Uterus (tissue), 4 donors: ENCODE data around the gene TLE1. TPM values are rescaled to one million over a fixed set of nuclear protein-coding genes. Genes with fewer than 3 reads are reported as not detected.

ENCODE experiments used
- DNase-seq, 2 donors: peaks; one replicate each; pipeline ENCODE4 v3.0.0-alpha.2; 2019 to 2020
- H3K27ac ChIP-seq, 2 donors: fragments of 200-600 bp; sonication (generic); 1 replicate in 1 of 2; 2 replicates in 1 of 2; pipeline ENCODE4 v1.5.1; 2016 to 2018
- H3K27me3 ChIP-seq, 2 donors: fragments of 200-600 bp; sonication (generic); one replicate each; pipeline ENCODE4 v1.5.1; 2018 to 2019; ENCODE audit warnings: control low read depth in 1 of 2
- H3K36me3 ChIP-seq, 2 donors: fragments of 200-600 bp; sonication (generic); one replicate each; pipeline ENCODE4 v1.5.1; 2019; ENCODE audit warnings: control low read depth in 1 of 2
- H3K4me1 ChIP-seq, 2 donors: fragments of 200-600 bp; sonication (generic); one replicate each; pipeline ENCODE4 v1.5.1; 2018 to 2019; ENCODE audit warnings: control low read depth in 1 of 2
- H3K4me3 ChIP-seq, 2 donors: fragments of 200-600 bp; sonication (generic); 1 replicate in 1 of 2; 2 replicates in 1 of 2; pipeline ENCODE4 v1.5.1; 2018 to 2019; ENCODE audit warnings: mild to moderate bottlenecking in 1 of 2
- H3K9me3 ChIP-seq, 2 donors: fragments of 200-600 bp; sonication (generic); one replicate each; pipeline ENCODE4 v1.5.1; 2019; ENCODE audit warnings: control low read depth in 1 of 2
- POLR2A ChIP-seq, 2 donors: fragments of 450-650 bp; IDR thresholded peaks; one replicate each; pipeline ENCODE4 v1.6.1; 2016; ENCODE audit warnings: antibody characterized with exemption in 2 of 2, mild to moderate bottlenecking in 1 of 2, moderate library complexity in 1 of 2
- intact Hi-C: fragments of 100-400 bp; cut with DNase I; formaldehyde crosslinking; loops from one replicate; pipeline ENCODE4 v1.15.1; 2023; ENCODE audit warnings: low total_unique reads
- total RNA-seq, 4 donors: library from RNA; depleted of rRNA in 3 of 4; stranded (reverse); fragments of >200 nt in 3 of 4; gene quantifications; one replicate each; pipeline versions ENCODE4 v1.1.0 to v1.2.4, GENCODE V29; 2014 to 2023
- TF ChIP-seq, protein P1 (sequence below), 4 experiments: fragments of 200-600 bp in 2 of 4; fragments of 450-650 bp in 2 of 4; sonication (generic) in 2 of 4; IDR thresholded peaks; one replicate each; pipeline ENCODE4 v1.5.1; 2016 to 2019; ENCODE audit warnings: antibody characterized with exemption in 4 of 4, mild to moderate bottlenecking in 2 of 4, moderate library complexity in 1 of 4
- donor health status: DM: yes; HTN: yes; CAD: no.

TLE1 gene
- total RNA-seq, 4 donors from 2014 or later: 31.0 to 124 (median 62.6) TPM

DNA sequence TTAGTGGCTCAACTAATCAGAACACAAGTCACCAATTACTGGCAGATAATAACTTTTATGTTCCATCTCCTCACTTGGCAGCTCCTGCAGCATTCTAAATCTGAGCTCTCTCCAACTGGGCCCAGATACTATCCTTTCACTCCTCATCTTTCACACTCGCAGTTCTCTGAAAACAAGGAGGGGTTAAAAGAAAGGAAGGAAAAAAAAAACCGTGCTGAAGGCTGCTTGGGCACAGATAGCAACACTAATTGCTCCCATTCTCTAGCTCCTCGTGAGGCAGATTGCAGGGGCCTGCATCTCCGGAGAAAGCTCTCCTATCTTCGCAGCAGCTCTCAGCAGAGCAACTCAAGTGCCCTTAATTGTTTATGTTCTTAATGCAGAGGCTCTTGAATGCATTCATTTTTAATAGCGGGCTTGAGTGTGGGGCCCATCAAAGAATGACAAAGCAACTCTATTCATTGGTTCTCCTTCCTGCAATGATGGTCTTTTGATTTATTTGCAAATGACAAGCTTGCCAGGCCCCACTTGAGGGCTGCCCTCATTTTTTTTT is 23.9 kb downstream of the TLE1 start:
- TF ChIP-seq, protein P1, sequence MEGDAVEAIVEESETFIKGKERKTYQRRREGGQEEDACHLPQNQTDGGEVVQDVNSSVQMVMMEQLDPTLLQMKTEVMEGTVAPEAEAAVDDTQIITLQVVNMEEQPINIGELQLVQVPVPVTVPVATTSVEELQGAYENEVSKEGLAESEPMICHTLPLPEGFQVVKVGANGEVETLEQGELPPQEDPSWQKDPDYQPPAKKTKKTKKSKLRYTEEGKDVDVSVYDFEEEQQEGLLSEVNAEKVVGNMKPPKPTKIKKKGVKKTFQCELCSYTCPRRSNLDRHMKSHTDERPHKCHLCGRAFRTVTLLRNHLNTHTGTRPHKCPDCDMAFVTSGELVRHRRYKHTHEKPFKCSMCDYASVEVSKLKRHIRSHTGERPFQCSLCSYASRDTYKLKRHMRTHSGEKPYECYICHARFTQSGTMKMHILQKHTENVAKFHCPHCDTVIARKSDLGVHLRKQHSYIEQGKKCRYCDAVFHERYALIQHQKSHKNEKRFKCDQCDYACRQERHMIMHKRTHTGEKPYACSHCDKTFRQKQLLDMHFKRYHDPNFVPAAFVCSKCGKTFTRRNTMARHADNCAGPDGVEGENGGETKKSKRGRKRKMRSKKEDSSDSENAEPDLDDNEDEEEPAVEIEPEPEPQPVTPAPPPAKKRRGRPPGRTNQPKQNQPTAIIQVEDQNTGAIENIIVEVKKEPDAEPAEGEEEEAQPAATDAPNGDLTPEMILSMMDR (IDR thresholded peaks at IDR 0.05): no peak
- no peak for TF ChIP-seq POLR2A (IDR thresholded peaks at IDR 0.05)
- Histone ChIP-seq H3K27me3 (no peaks in the 10 kb centered on the region), H3K27ac (no peak overlapping the region), H3K36me3 (no peaks in the 10 kb centered on the region), H3K4me1 (peaks cover 0 to 20% of the 10 kb centered on the region in 2 donors), H3K4me3 (no peak overlapping the region), H3K9me3 (no peaks in the 10 kb centered on the region)
- DNase-seq: no peak
- intact Hi-C loops: no loop called here

DNA sequence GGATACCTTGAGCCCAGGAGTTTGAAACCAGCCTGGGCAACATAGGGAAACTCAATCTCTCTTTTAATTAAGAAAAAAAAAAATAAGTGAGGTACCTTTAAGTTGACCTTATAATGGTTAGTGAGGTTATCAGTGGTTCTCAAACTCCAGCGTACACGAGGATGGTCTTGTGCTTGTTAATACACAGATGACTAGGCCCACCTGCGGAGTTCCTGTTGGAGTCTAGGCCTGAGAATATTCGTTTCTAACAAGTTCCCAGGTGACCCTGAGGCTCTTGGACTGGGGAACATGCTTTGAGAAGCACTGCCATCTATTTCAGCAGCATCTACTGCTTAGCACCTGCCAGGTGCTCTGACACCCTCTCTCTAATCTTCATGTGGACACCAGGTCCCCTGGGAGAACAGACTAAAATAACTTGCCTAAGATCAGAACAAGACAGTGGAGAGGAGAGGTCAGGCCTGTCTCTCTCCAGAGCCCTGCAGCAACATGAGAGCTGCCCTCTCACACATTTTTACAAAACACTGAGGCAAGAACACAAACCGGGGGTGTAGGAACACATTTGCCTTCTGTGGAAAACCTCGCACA is 24.6 kb downstream of the TLE1 start:
- intact Hi-C loops: no loop called here
- H3K36me3 ChIP-seq: no peaks in the 10 kb centered on the region
- H3K27ac ChIP-seq: no peak overlapping the region
- no peaks in the 10 kb centered on the region for H3K27me3 ChIP-seq
- H3K4me3 ChIP-seq: no peak overlapping the region
- TF ChIP-seq, protein P1 (IDR thresholded peaks at IDR 0.05): no peak
- no peak for TF ChIP-seq POLR2A (IDR thresholded peaks at IDR 0.05)
- no peak for DNase-seq
- H3K9me3 ChIP-seq: no peaks in the 10 kb centered on the region
- H3K4me1 ChIP-seq: peaks cover 0 to 20% of the 10 kb centered on the region in 2 donors

DNA sequence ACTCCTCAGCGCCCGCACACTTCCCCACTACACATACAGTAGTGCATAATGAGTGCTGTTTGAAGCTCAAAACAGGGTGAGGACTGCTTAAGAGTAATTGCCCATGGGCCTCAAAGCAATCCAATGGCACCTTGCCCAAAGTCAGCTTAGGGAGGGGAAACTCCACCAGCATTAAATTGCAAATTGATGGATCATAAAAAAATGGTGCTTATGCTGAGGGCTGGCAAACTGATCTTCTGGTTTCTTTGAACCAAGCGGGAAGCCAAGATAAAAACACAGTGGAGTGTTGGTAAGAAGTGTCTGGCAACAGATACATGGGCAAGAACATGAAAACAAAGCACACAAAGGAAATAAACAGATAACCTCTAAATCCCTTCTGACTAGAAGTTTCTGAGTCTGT is 28.0 kb downstream of the TLE1 start:
- intact Hi-C loops: no loop called here
- Histone ChIP-seq H3K4me3 (no peak overlapping the region), H3K9me3 (no peaks in the 10 kb centered on the region), H3K27ac (no peak overlapping the region), H3K36me3 (no peaks in the 10 kb centered on the region), H3K4me1 (peaks cover 5 to 25% of the 10 kb centered on the region in 2 donors), H3K27me3 (no peaks in the 10 kb centered on the region)
- TF ChIP-seq POLR2A (IDR thresholded peaks at IDR 0.05): no peak
- TF ChIP-seq, protein P1 (IDR thresholded peaks at IDR 0.05): no peak
- DNase-seq: no peak

DNA sequence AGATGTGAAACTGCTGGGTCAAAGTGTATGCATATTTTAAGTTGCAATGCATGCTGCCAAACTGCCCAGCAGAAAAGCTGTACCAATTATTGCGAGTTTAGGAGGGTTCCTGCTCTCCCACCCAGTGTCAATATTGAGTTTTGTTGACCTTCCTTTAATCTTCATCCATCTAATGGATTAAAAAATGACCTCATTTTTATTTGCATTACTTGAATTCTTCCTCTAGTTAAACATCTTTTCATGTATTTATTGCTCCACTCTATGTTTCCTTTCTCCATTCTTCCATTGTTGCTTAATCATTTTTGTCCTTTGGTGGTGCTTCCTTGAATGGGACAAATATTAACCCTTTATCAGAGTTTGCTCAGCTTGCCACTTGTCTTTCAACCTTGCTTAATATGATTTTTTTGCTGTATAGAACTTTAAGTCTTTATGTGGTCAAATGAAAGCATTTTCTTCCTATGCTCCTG is 32.4 kb downstream of the TLE1 start:
- Histone ChIP-seq H3K27me3 (no peaks in the 10 kb centered on the region), H3K4me1 (peaks cover 5 to 9% of the 10 kb centered on the region in 2 donors), H3K4me3 (no peak overlapping the region), H3K27ac (no peak overlapping the region), H3K9me3 (no peaks in the 10 kb centered on the region), H3K36me3 (no peaks in the 10 kb centered on the region)
- DNase-seq: no peak
- TF ChIP-seq POLR2A (IDR thresholded peaks at IDR 0.05): no peak
- TF ChIP-seq, protein P1 (IDR thresholded peaks at IDR 0.05): no peak
- intact Hi-C loops: no loop called here

DNA sequence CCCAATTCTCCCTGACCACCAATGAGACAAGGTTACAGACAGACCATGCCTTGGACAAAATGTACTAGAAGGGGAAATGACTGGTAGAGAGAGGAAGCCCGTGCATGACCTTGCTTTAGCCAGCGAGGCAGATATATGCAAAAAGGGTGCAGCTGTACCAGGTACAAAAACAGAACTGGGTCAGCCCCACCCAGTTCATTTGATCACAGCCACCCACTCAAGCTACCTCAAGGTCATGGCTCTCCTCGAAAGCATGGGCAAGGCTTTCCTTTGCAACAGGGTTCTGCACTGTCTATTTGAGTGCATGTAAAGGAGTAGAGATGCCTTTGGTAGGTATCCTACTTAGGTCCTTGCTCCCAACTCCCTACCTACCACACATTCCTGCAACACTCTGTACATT is 33.3 kb downstream of the TLE1 start:
- H3K4me1 ChIP-seq: peaks cover 5 to 9% of the 10 kb centered on the region in 2 donors
- no peaks in the 10 kb centered on the region for H3K36me3 ChIP-seq
- no peak overlapping the region for H3K27ac ChIP-seq
- DNase-seq: no peak
- intact Hi-C loops: no loop called here
- H3K4me3 ChIP-seq: no peak overlapping the region
- H3K27me3 ChIP-seq: no peaks in the 10 kb centered on the region
- H3K9me3 ChIP-seq: no peaks in the 10 kb centered on the region
- TF ChIP-seq POLR2A (IDR thresholded peaks at IDR 0.05): no peak
- TF ChIP-seq, protein P1 (IDR thresholded peaks at IDR 0.05): no peak
